GM18519 (cell line): ENCODE data around the gene RBM39.
"Not testable (repeated sequence)": the region's sequence is repeated elsewhere in the genome, so short reads cannot be mapped to it uniquely, and the experiment has no call there.

ENCODE experiments used
- ATAC-seq: cut with Tn5 transposase; IDR thresholded peaks from one replicate; pipeline ENCODE4 v1.9.1; 2021; ENCODE audit warnings: mild to moderate bottlenecking, moderate library complexity; ENCODE audit not compliant: unreplicated experiment, low FRiP score

Gene RBM39

DNA sequence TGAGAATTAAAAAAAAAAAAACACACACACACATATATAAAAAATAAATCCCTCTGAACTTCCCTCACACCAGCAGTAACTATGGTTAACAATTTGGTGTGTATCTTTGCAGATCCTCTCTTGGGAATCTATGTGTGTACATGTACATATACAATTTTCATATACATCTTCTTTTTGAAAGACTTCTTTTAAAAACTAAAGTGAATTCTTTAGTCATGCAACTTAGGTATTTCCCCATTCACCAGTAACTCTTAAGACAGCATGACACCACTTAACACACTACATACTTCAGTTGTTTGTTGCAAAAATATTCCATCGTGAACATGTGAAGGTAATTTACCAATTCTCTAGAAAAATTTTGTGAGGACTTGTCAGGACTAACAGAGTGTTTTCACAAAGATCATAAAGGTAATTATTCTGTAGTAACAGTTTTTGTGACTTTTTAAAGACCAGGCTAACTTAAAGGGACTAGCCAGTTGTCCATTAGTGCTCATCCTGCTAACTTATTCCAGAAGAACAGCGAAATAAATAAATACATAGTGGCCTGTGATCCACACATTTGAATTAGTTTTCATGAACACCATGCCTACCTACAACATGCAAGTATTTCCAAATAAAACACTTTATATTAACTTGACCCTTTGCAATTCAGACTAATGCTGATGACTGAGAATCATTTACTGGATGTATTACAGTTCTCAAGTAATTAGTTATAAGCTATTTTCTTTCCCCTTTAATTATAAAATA lies 12.1 kb downstream of the RBM39 start:
- ATAC-seq: no peak

GRCh38 chr20:35729283-35729807 lies 12.7 kb downstream of the RBM39 start:
- ATAC-seq: no peak

GRCh38 chr20:35726842-35727711 lies 15.0 kb downstream of the RBM39 start:
- ATAC-seq: no peak

GRCh38 chr20:35724321-35725230 lies 17.5 kb downstream of the RBM39 start:
- ATAC-seq: no peak

DNA sequence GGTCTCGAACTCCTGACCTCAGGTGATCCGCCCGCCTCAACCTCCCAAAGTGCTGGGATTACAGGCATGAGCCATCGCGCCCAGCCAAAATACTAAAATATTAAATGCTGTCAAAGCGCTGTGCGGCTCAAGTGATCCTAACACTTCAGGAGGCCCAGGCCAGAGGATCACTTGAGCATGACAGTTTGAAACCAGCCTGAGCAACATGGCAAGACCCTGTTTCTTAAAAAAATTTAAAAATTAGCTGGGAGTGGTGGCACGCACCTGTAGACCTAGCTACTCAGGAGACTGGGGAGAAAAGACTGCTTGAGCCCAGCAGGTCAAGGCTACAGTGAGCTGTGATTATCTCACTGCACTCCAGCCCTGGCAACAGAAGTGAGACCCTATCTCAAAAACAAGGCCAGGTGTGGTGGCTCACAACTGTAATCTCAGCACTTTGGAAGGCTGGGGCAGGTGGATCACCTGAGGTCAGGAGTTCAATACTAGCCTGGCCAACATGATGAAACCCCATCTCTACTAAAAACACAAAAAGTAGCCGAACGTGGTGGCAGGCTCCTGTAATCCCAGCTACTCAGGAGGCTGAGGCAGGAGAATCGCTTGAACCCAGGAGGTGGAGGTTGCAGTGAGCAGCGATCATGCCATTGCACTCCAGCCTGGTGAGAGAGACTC lies 18.3 kb downstream of the RBM39 start:
- not testable (repeated sequence) for ATAC-seq

GRCh38 chr20:35723275-35723639 lies 18.8 kb downstream of the RBM39 start:
- not testable (repeated sequence) for ATAC-seq

- no peak for ATAC-seq
Measured at GRCh38 chr20:35721621-35722020, 20.4 kb downstream of the RBM39 start.

- no peak for ATAC-seq
Measured at GRCh38 chr20:35721219-35721618, 20.8 kb downstream of the RBM39 start.

GRCh38 chr20:35720165-35721123 lies 21.6 kb downstream of the RBM39 start:
- ATAC-seq: no peak

DNA sequence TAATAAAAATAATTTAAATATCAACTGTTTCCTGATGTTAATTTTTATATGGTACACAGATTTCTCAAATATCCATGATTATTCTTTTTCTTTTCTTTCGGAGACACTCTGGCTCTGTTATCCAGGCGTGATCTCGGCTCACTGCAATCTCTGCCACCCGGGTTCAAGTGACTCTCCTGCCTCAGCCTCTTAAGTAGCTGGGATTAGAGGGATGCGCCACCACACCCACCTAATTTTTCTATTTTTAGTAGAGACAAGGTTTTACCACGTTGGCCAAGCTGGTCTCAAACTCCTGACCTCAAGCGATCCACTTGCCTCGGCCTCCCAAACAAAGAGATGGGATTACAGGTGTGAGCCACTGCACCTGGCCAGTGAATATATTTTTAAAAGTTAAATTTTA lies 22.3 kb downstream of the RBM39 start:
- no peak for ATAC-seq

DNA sequence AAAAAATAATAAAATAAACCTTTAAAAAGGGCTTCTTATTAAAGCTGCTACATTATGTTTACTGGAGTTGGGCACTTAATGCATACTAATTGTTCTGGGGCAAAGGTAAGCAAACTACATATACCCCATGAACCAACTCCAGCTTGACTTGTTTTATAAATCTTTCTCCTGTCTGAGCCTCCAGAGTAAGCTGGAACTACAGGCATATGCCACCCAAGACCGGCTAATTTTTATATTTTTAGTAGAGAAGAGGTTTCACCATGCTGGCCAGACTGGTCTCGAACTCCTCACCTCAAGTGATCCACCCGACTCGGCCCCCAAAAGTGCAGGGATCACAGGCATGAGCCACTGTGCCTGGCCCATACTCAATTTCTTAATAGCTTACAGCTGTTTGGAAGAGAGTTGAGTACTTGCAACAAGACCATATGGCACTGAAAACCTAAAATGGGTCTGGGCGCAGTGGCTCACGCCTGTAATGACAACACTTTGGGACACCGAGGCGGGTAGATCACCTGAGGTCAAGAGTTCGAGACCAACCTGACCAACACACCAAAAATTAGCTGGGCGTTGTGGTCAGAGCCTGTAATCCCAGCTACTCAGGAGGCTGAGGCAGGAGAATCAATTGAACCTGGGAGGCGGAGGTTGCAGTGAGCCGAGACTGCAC lies 23.0 kb downstream of the RBM39 start:
- ATAC-seq: no peak

DNA sequence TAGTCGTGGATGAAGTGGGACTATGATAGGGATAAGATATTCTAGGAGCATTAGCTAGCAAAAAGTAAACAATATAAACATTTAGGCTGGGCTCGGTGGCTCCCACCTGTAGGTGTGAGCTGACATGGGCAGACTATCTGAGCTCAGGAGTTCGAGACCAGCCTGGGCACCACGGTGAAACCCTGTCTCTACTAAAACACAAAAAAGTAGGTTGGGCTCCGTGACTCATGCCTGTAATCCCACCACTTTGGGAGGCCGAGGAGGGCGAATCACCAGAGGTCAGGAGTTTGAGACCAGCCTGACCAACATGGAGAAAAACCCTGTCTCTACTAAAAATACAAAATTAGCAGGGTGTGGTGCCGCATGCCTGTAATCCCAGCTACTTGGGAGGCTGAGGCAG lies 23.7 kb downstream of the RBM39 start:
- not testable (repeated sequence) for ATAC-seq

DNA sequence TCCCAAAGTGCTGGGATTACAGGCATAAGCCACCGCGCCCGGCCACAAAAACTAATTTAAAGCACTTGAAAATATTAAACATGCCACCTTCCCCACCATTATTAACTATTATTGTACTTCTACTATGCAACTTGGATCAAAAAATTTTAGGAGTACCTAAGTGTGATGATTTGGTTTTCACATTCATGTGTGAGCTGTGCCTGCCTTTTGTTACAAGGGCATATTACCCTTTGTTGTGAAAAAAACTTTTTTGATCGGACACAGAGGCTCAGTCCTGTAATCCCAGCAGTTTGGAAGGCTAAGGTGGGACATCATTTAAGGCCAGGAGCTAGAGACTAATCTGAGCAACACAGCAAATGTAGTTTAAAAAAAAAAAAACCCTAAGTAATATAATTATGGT lies 25.7 kb downstream of the RBM39 start:
- no peak for ATAC-seq

DNA sequence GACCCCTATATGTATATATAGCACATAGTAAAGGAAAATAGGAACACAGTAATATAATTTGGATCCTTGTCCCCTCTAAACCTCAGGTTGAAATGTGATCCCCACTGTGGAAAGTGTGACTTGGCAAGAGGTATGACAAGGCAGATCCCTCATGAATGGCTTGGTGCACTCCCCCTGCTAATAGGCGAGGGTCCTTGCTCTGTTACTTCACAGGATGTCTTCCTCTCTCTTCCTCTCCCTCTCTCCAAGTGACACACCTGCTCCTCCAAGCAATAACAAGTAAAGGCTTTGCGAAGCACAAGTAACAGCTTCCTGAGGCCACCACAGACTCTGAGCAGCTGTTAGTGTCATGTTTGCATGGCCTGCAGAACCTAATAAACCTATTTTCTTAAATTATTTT lies 26.4 kb downstream of the RBM39 start:
- ATAC-seq: no peak

GRCh38 chr20:35714127-35714526 lies 27.9 kb downstream of the RBM39 start:
- no peak for ATAC-seq

DNA sequence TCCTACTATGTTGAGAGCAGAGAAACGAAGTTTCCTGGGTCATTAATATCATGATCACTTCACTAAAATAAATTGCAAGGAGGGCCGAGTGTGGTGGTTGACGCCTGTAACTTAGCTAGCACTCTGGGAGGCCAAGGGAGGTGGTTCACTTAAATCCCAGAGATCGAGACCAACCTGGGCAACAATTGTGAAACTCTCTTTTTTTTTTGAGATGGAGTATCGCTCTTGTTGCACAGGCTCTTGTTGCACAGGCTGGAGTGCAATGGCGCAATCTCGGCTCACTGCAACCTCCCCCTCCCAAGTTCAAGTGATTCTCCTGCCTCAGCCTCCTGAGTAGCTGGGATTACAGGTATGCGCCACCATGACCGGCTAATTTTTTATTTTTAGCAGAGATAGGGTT lies 28.9 kb downstream of the RBM39 start:
- not testable (repeated sequence) for ATAC-seq

DNA sequence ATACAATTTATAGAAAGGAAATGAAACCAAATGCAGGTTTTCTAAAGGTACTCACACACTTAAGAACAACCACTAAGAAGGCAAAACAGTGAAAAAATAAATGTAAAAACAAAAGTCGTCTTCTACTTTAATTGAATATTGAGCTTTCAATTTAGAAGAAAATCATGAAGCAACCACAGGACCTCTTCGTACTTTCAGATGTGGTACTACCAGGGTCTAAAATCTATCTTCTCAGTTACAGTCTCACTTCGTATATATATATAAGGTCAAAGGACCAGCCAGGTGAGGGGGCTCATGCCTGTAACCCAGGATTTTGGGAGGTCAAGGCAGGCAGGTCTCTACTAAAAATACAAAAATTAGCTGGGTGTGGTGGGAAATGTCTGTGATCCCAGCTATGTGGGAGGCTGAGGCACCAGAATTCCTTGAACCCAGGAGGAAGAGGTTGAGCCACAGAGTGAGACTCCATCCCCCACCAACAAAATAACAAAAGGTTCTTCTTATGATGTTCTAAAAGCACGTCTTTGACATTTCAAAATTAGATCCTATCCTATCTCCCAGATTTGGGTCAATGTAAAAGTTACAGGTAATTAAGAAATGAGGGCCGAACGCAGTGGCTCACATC lies 30.4 kb downstream of the RBM39 start:
- ATAC-seq: no peak
